GM21786 (cell line): ENCODE data around the gene SELENOS.

Source experiments
- ATAC-seq: cut with Tn5 transposase; IDR thresholded peaks from one replicate; pipeline ENCODE4 v1.9.1; 2021; ENCODE audit not compliant: unreplicated experiment

The SELENOS gene

GRCh38 chr15:101277038-101277822, at the start of gene SELENOS:
Gene SELENOS (minus strand): TSS chr15:101277485. CDS start chr15:101277417, 68 bp downstream.
- peak; percentile 82 for ATAC-seq

GRCh38 chr15:101326462-101327146, 49.3 kb upstream of the SELENOS start:
- ATAC-seq, result no peak

GRCh38 chr15:101326026-101326315, 48.7 kb upstream of the SELENOS start:
- no peak for ATAC-seq

- no peak for ATAC-seq
Measured at GRCh38 chr15:101325263-101326025, 48.2 kb upstream of the SELENOS start.

- ATAC-seq, result no peak
Measured at GRCh38 chr15:101324524-101325177, 47.4 kb upstream of the SELENOS start.

GRCh38 chr15:101323793-101324523, 46.7 kb upstream of the SELENOS start:
- no peak for ATAC-seq

- ATAC-seq, result no peak
Measured at GRCh38 chr15:101322854-101323477, 45.7 kb upstream of the SELENOS start.

GRCh38 chr15:101322016-101322695, 44.9 kb upstream of the SELENOS start:
- ATAC-seq, result no peak

- ATAC-seq, result peak; percentile 45
Measured at GRCh38 chr15:101320501-101321052, 43.3 kb upstream of the SELENOS start.

- ATAC-seq, result no peak
Measured at GRCh38 chr15:101318839-101319238, 41.6 kb upstream of the SELENOS start.

GRCh38 chr15:101318147-101318819, 41.0 kb upstream of the SELENOS start:
- ATAC-seq, result no peak

- no peak for ATAC-seq
Measured at GRCh38 chr15:101317336-101317872, 40.1 kb upstream of the SELENOS start.

GRCh38 chr15:101316529-101316928, 39.2 kb upstream of the SELENOS start:
- no peak for ATAC-seq

- ATAC-seq, result no peak
Measured at GRCh38 chr15:101315736-101316135, 38.5 kb upstream of the SELENOS start.

- no peak for ATAC-seq
Measured at GRCh38 chr15:101314336-101315125, 37.2 kb upstream of the SELENOS start.

- ATAC-seq, result no peak
Measured at GRCh38 chr15:101313041-101313761, 35.9 kb upstream of the SELENOS start.

GRCh38 chr15:101310508-101310907, 33.2 kb upstream of the SELENOS start:
- no peak for ATAC-seq
